K562 (cell line): ENCODE data around the gene JADE2.

Experiments
- CREB5 ChIP-seq: fragments of 250-450 bp; sonication (Bioruptor Pico); IDR thresholded peaks from 2 replicates; pipeline ENCODE4 v1.5.0; 2020; ENCODE audit warnings: mild to moderate bottlenecking
- EP300 ChIP-seq: IDR thresholded peaks from 2 replicates; pipeline ENCODE4 v1.6.1; 2012; ENCODE audit warnings: low read length, improper control_type of control experiment
- TF ChIP-seq, protein P1 (sequence below): fragments of 450-650 bp; IDR thresholded peaks from 2 replicates; pipeline ENCODE4 v1.6.1; 2016; ENCODE audit warnings: missing biosample characterization, missing genetic modification characterization

- TF ChIP-seq EP300 (no peak), CREB5 (CRISPR knock-in tag) (no peak)
- TF ChIP-seq, protein P1, sequence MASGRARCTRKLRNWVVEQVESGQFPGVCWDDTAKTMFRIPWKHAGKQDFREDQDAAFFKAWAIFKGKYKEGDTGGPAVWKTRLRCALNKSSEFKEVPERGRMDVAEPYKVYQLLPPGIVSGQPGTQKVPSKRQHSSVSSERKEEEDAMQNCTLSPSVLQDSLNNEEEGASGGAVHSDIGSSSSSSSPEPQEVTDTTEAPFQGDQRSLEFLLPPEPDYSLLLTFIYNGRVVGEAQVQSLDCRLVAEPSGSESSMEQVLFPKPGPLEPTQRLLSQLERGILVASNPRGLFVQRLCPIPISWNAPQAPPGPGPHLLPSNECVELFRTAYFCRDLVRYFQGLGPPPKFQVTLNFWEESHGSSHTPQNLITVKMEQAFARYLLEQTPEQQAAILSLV (tag) = no peak
Observed at GRCh38 chr5:134491841-134492442, 33.5 kb upstream of the JADE2 start.
